Mesenchymal stem cell (in vitro differentiated cells and primary cell): ENCODE data around the gene PRR35.

Experiments used
- DNase-seq: peaks from one replicate; pipeline ENCODE4 v3.0.0-alpha.2; 2013
- H2AFZ ChIP-seq: one replicate; pipeline ENCODE4 v1.6.1; 2013; ENCODE audit warnings: low read depth, mild to moderate bottlenecking, control low read depth, inconsistent platforms, low read length, moderate library complexity
- H2AK5ac ChIP-seq: 2 replicates; pipeline ENCODE4 v1.6.1; 2013; ENCODE audit warnings: low read length, moderate library complexity, mild to moderate bottlenecking, inconsistent platforms; ENCODE audit not compliant: severe bottlenecking
- H2BK120ac ChIP-seq: one replicate; pipeline ENCODE4 v1.6.1; 2013; ENCODE audit warnings: low read depth, mild to moderate bottlenecking, inconsistent platforms, low read length, moderate library complexity
- H2BK12ac ChIP-seq, 2 experiments: one replicate each; pipeline ENCODE4 v1.6.1; 2013; ENCODE audit warnings: inconsistent platforms in 2 of 2, low read length in 2 of 2, mild to moderate bottlenecking in 2 of 2, moderate library complexity in 2 of 2, control low read depth in 1 of 2
- H2BK15ac ChIP-seq: one replicate; pipeline ENCODE4 v1.6.1; 2013; ENCODE audit warnings: mild to moderate bottlenecking, low read depth, inconsistent platforms; ENCODE audit not compliant: poor library complexity, severe bottlenecking
- H2BK5ac ChIP-seq: 2 replicates; pipeline ENCODE4 v1.6.1; 2013; ENCODE audit warnings: low read depth, mild to moderate bottlenecking, low read length, control low read depth, inconsistent platforms; ENCODE audit not compliant: poor library complexity, severe bottlenecking
- H3K14ac ChIP-seq, 2 experiments: one replicate each; pipeline ENCODE4 v1.6.1; 2013; ENCODE audit warnings: inconsistent platforms in 2 of 2, low read length in 2 of 2, control low read depth in 1 of 2, mild to moderate bottlenecking in 1 of 2, moderate library complexity in 1 of 2
- H3K18ac ChIP-seq, 2 experiments: one replicate each; pipeline ENCODE4 v1.6.1; 2013; ENCODE audit warnings: inconsistent platforms in 2 of 2, low read length in 2 of 2, control low read depth in 1 of 2, low read depth in 1 of 2, mild to moderate bottlenecking in 1 of 2
- H3K23ac ChIP-seq, 2 experiments: one replicate each; pipeline ENCODE4 v1.6.1; 2013; ENCODE audit warnings: inconsistent platforms in 2 of 2, low read length in 2 of 2, mild to moderate bottlenecking in 2 of 2, moderate library complexity in 2 of 2, control low read depth in 1 of 2
- H3K27ac ChIP-seq: 2 replicates; pipeline ENCODE4 v1.5.1; 2013; ENCODE audit warnings: mild to moderate bottlenecking, moderate library complexity, low read length, control low read depth, inconsistent platforms; ENCODE audit not compliant: poor library complexity, severe bottlenecking
- H3K27me3 ChIP-seq, 2 experiments: 2 replicates each; pipeline versions ENCODE4 v1.6.1 to v1.7.0; 2013; ENCODE audit warnings: low read length in 2 of 2, mild to moderate bottlenecking in 2 of 2, moderate library complexity in 2 of 2, control low read depth in 1 of 2, inconsistent platforms in 1 of 2; ENCODE audit not compliant: control insufficient read depth in 1 of 2, insufficient read depth in 1 of 2
- H3K36me3 ChIP-seq, 2 experiments: 2 replicates each; pipeline versions ENCODE4 v1.6.1 to v1.7.0; 2013; ENCODE audit warnings: low read length in 2 of 2, control low read depth in 1 of 2, inconsistent platforms in 1 of 2, low read depth in 1 of 2, mild to moderate bottlenecking in 1 of 2; ENCODE audit not compliant: insufficient read depth in 2 of 2, control insufficient read depth in 1 of 2
- H3K4ac ChIP-seq, 2 experiments: one replicate each; pipeline ENCODE4 v1.6.1; 2013; ENCODE audit warnings: inconsistent platforms in 2 of 2, low read length in 2 of 2, mild to moderate bottlenecking in 2 of 2, moderate library complexity in 2 of 2, control low read depth in 1 of 2, low read depth in 1 of 2
- H3K4me1 ChIP-seq: 2 replicates; pipeline ENCODE4 v1.6.1; 2013; ENCODE audit warnings: low read depth, low read length, control low read depth; ENCODE audit not compliant: control insufficient read depth, insufficient read depth
- H3K4me2 ChIP-seq: 2 replicates; pipeline ENCODE4 v1.6.1; 2013; ENCODE audit warnings: low read length, mild to moderate bottlenecking, inconsistent platforms; ENCODE audit not compliant: poor library complexity, severe bottlenecking
- H3K4me3 ChIP-seq, 2 experiments: 2 replicates each; pipeline versions ENCODE4 v1.5.1 to v1.7.0; 2013; ENCODE audit warnings: low read length in 2 of 2, mild to moderate bottlenecking in 2 of 2, control low read depth in 1 of 2, low read depth in 1 of 2; ENCODE audit not compliant: insufficient read depth in 1 of 2
- H3K79me1 ChIP-seq: replicated peaks from 2 replicates; pipeline ENCODE4 v1.6.1; 2013; ENCODE audit warnings: mild to moderate bottlenecking, control low read depth, low read length, inconsistent platforms; ENCODE audit not compliant: poor library complexity, severe bottlenecking
- H3K9ac ChIP-seq: 2 replicates; pipeline ENCODE4 v1.7.0; 2013; ENCODE audit warnings: mild to moderate bottlenecking, low read length, moderate library complexity
- H3K9me3 ChIP-seq: 2 replicates; pipeline ENCODE4 v1.7.0; 2013; ENCODE audit warnings: mild to moderate bottlenecking, low read length; ENCODE audit not compliant: control insufficient read depth
- H4K8ac ChIP-seq: one replicate; pipeline ENCODE4 v1.6.1; 2013; ENCODE audit warnings: inconsistent platforms, mild to moderate bottlenecking, low read length, moderate library complexity
- H4K91ac ChIP-seq: one replicate; pipeline ENCODE4 v1.6.1; 2013; ENCODE audit warnings: mild to moderate bottlenecking, low read length, inconsistent platforms
- WGBS: methylation state at CpG from one replicate; pipeline ENCODE4 v1.1.7; 2013; ENCODE audit warnings: mixed read lengths; 5-methylcytosine and 5-hydroxymethylcytosine counted together

Gene PRR35

DNA sequence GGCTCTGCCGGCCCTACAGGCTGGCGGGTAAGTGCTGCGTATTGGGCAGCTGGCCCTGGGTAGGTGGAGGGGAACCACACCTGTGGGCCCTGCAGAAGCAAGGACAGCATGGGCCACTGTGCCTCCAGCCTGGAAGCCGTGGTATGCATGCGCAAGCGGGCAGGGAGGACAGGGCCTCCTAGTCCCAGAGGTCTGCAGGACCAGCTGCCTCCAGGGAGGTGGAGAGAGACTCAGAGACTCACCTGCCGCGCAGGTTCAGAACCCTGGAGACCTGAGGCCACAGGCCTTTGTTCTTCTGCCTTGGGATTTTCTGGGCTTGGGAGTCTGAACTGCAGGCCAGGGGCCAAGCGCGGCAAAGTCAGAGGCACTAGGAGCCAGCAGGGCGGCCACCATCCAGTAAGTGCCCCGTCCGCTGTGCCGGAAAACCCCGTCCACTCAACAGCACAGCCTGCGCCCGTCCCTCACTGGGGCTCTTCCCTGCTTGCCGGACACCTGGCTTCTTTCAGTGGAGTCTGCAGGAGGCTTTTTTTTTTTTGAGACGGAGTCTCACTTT, 20.8 kb downstream of the PRR35 start:
- H3K23ac ChIP-seq: no peak overlapping the region
- H3K18ac ChIP-seq: no peak overlapping the region
- no peak overlapping the region for H2BK5ac ChIP-seq
- no peak overlapping the region for H2BK120ac ChIP-seq
- H3K27me3 ChIP-seq: no peaks in the 10 kb centered on the region
- no peak overlapping the region for H4K91ac ChIP-seq
- H3K4me1 ChIP-seq: peaks cover 29% of the 10 kb centered on the region
- no peak for DNase-seq
- no peak overlapping the region for H2BK12ac ChIP-seq
- H3K9ac ChIP-seq: no peak overlapping the region
- no peak overlapping the region for H2AK5ac ChIP-seq
- H3K27ac ChIP-seq: no peak overlapping the region
- H3K79me1 ChIP-seq: peaks cover 6% of the 10 kb centered on the region
- H3K36me3 ChIP-seq: peaks cover 13 to 60% of the 10 kb centered on the region in 2 experiments
- H2AFZ ChIP-seq: no peak overlapping the region
- no peak overlapping the region for H4K8ac ChIP-seq
- no peak overlapping the region for H2BK15ac ChIP-seq
- H3K4me3 ChIP-seq: no peak overlapping the region
- 97% methylated on average over 19 of the region's 19 CpGs for WGBS
- no peak overlapping the region for H3K4me2 ChIP-seq
- no peaks in the 10 kb centered on the region for H3K9me3 ChIP-seq
- no peak overlapping the region for H3K4ac ChIP-seq
- no peak overlapping the region for H3K14ac ChIP-seq

DNA sequence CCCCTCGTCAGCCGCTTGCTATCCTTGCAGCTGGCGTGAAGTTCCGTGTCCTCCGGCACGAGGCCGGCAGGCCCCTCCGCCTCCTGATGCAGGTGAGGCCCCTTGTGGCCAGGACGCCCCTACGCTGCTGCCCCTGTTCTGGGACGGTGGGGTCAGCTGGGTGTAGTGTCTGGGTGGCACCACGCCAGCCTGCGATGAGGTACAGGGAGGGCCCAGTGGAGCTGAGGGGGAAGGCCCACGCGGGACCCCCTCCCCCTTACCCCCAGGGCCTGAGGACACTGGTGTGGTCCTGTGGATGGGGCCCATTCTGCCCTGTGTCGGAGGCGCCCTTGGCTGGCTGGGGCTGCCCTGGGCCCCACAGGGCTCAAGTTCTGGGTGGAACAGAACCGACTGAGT, 22.0 kb downstream of the PRR35 start:
- WGBS: 94% methylated on average over 17 of the region's 18 CpGs

DNA sequence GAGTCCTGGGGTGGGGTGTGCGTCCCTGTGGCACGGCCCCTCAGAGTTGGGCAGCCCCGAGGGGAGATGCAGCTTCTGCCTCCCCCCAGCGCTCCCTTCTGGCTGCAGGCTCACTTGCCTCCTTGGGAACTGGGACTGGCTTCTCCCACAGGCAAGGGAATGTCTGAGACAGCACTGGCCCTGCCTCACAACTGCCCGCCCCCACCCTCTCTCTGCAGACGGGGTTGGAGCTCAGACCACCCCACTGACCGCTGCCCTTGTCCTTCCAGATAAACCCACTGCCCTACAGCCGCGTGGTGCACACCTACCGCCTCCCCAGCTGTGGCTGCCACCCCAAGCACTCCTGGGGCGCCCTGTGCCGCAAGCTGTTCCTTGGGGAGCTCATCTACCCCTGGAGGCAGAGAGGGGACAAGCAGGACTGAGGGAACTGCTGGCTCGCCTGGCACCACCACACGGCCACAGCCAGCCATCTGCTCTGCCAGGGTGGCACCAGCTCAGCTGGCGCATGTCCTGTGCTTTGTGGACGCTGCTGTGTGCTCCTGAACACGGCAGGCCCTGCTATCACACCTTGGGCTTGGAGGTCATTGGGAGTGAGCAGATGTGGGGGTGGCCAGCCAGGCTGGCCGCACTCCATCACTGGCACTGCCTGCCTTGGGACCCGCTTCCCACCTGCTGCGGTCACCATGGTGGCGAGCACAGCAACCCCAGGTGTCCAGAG, 22.6 kb downstream of the PRR35 start:
- no peak overlapping the region for H3K27ac ChIP-seq
- H3K4me2 ChIP-seq: no peak overlapping the region
- no peak overlapping the region for H3K9ac ChIP-seq
- H4K8ac ChIP-seq: no peak overlapping the region
- H3K4me1 ChIP-seq: peaks cover 31% of the 10 kb centered on the region
- peak overlapping the region in 1 of 2 experiments; percentile 14 for H3K18ac ChIP-seq
- H2BK15ac ChIP-seq: no peak overlapping the region
- H2AK5ac ChIP-seq: no peak overlapping the region
- peaks cover 11 to 48% of the 10 kb centered on the region in 2 experiments for H3K36me3 ChIP-seq
- no peak for DNase-seq
- no peak overlapping the region for H2BK12ac ChIP-seq
- 95% methylated on average over 21 of the region's 21 CpGs for WGBS
- no peaks in the 10 kb centered on the region for H3K9me3 ChIP-seq
- H2BK5ac ChIP-seq: no peak overlapping the region
- no peak overlapping the region for H2BK120ac ChIP-seq
- H3K23ac ChIP-seq: peak overlapping the region in 1 of 2 experiments; percentile 42
- H3K4ac ChIP-seq: no peak overlapping the region
- peak overlapping the region; percentile 19 for H2AFZ ChIP-seq
- no peaks in the 10 kb centered on the region for H3K27me3 ChIP-seq
- no peak overlapping the region for H4K91ac ChIP-seq
- H3K14ac ChIP-seq: no peak overlapping the region
- no peak overlapping the region for H3K4me3 ChIP-seq
- H3K79me1 ChIP-seq: peaks cover 8% of the 10 kb centered on the region

More for the DNA sequence above, 22.0 kb downstream of the PRR35 start:
- Histone ChIP-seq H3K9ac (no peak overlapping the region), H3K23ac (no peak overlapping the region), H3K4me3 (no peak overlapping the region), H3K4me2 (no peak overlapping the region), H3K36me3 (peaks cover 11 to 50% of the 10 kb centered on the region in 2 experiments), H3K4ac (no peak overlapping the region), H4K91ac (no peak overlapping the region), H4K8ac (no peak overlapping the region), H3K4me1 (peaks cover 27% of the 10 kb centered on the region), H2AFZ (no peak overlapping the region), H2AK5ac (no peak overlapping the region), H2BK15ac (no peak overlapping the region), H3K9me3 (no peaks in the 10 kb centered on the region), H3K18ac (no peak overlapping the region), H2BK120ac (no peak overlapping the region), H2BK12ac (no peak overlapping the region), H3K27me3 (no peaks in the 10 kb centered on the region), H2BK5ac (no peak overlapping the region), H3K27ac (no peak overlapping the region), H3K79me1 (peaks cover 6% of the 10 kb centered on the region), H3K14ac (no peak overlapping the region)
- no peak for DNase-seq

DNA sequence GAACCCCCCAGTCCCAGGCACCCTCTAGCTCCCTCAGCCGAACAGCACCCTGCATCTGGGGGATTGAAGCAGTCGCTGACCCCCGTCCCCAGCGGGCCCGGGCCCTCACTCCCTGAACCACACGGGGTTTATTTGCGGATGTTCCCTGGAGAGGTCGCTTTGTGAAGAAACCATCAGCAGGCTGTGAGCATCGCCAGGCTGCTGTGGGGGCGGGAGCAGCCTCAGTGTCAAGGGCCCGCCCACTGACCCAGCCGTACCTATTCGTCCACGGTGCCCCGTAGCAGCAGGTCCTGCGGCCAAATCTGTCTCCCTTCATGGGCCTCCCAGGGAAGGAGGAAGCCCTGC, 23.2 kb downstream of the PRR35 start:
- Histone ChIP-seq H2AFZ (no peak overlapping the region), H3K27ac (no peak overlapping the region), H3K9me3 (no peaks in the 10 kb centered on the region), H3K79me1 (peaks cover 10% of the 10 kb centered on the region), H3K36me3 (peaks cover 11 to 41% of the 10 kb centered on the region in 2 experiments), H3K4me1 (peaks cover 38% of the 10 kb centered on the region), H2BK5ac (no peak overlapping the region), H3K14ac (no peak overlapping the region), H3K9ac (no peak overlapping the region), H3K4ac (no peak overlapping the region), H3K4me2 (no peak overlapping the region), H4K91ac (peak overlapping the region; percentile 35), H4K8ac (peak overlapping the region; percentile 47), H2BK15ac (no peak overlapping the region), H3K18ac (no peak overlapping the region), H3K27me3 (no peaks in the 10 kb centered on the region), H2BK12ac (no peak overlapping the region), H2AK5ac (no peak overlapping the region), H2BK120ac (no peak overlapping the region), H3K4me3 (no peak overlapping the region), H3K23ac (no peak overlapping the region)
- no peak for DNase-seq
- WGBS: 49% methylated on average over 16 of the region's 16 CpGs
